NCI-H187 treated with DMSO at 0.1 percent for 48 hours (cell line): ENCODE data around the gene SCEL.

Experiments used
- DNase-seq: peaks from one replicate; lab custom pipeline; 2025; lab: John Stamatoyannopoulos, UW

The SCEL gene

GRCh38 chr13:77521595-77522367 is 13.7 kb upstream of the SCEL start:
- DNase-seq: no peak

GRCh38 chr13:77522444-77522843 is 13.1 kb upstream of the SCEL start:
- DNase-seq: no peak

- no peak for DNase-seq
Observed at GRCh38 chr13:77523386-77523785, 12.1 kb upstream of the SCEL start.

DNA sequence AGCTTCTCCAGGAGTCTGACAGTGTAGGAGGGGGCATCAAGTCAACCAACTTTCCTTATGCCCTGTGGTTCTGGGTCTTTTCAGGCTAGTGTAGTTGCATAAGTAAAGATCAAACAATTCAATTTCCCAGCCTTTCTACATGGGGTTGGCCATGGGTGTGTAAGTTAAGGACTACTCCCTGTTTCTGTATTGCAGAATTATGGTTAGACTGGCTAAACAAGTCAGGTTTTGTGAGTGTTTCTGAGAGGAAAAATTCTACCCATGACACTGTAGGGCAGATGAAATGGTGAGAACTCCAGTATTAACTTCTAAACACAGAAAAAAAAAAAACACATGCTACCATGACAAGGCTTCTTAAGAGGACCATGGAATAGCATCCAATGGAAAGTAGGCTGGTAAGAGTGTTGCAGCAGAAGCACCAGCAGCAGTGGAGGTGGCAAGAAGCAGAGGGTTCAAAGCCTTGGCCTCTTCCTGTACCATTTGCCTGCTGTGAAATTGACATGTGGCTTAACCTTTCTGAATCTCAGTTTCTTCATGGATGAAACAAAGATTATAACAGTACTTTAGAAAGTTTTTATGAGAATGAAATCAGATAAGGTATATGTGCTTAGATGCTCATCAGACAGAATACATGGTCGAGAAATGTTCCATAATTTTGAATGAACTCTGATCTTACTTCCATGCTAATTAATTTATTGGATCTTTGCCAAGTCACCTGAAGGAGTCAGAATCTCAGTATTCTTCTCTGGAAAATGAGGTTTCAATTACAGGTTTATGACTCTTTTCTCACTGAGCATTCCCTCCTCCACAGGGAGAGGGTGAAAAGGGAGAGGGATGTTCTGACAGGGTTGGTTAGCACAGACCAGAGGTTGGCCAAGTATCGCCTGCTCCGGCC is 11.4 kb upstream of the SCEL start:
- no peak for DNase-seq

- DNase-seq: no peak
Observed at GRCh38 chr13:77528414-77528813, 7.1 kb upstream of the SCEL start.

- no peak for DNase-seq
Observed at GRCh38 chr13:77528834-77529500, 6.5 kb upstream of the SCEL start.

DNA sequence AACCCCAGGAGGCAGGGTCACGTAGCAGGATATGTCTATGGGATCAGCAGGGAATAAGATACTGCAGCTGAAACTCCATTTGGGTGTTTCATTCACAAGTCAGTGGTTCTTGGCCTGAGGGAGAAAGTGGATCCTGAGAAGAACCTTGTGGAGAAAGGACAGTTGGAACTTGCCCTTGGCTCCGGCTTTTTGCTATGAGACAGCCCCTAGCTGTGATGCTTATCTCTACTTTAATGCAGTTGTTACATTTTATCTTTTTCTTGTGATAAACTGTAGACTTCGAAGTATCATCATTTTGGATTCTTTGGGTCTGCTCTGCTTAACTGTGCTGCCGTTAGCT is 6.0 kb upstream of the SCEL start:
- no peak for DNase-seq

DNA sequence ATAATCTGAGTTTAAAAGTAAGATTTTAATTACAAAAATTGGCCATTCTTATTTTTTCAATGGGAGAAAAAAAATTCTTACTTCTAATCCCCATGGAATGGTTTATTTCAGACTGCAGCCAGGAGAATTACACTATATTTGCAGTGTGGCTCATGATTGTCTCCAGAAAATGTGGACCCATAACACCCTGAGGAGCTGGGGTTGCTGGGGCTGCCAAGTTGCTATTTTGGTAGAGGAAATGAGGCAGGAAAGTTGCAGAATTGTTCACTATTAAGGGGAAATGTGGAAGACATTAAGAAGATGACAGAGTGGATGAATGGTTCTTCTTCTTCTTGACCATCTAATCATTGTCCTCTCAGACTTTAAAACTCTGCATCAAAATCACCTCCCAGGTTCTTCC is 4.6 kb upstream of the SCEL start:
- DNase-seq: no peak

- no peak for DNase-seq
Observed at GRCh38 chr13:77532983-77533382, 2.5 kb upstream of the SCEL start.

DNA sequence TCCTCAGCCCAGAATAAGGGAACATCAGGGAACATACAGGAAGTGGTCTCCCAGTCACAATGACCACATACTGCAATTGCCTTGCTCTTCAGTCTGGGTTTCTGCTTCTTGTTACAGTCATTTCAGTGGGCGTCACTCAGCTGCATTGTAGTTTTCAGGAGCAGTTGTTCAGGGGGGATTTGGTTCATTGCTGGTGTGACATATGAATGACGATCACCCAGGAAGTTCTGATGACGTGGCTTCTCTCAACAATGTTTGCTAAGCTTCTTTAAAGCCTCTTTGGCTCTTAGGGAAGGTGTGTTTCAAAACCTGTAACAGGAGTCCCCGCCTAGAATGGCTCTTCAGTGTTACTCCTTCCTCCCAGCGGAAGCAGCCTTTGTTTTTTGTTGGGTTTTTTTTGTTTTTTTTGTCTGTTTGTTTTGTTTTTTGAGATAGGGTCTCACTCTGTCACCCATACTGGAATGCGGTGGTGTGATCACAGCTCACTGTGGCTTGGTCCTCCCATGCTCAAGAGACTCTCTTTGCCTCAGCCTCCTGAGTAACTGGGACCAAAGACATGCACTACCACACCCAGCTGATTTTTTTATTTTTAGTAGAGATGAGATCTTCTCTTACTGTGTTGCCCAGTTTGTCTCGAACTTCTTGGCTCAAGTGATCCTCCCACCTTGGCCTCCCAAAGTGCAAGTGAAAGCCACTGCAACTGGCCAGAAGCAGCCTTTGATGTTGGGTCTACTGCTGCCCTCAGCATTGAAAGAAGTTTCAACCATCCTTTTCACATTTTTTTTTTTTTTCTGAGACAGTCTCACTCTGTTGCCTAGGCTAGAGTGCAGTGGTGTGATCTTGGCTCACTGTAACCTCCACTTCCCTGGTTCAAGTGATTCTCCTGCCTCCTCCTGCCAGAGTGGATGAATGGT is 1.4 kb upstream of the SCEL start:
- DNase-seq: no peak

DNA sequence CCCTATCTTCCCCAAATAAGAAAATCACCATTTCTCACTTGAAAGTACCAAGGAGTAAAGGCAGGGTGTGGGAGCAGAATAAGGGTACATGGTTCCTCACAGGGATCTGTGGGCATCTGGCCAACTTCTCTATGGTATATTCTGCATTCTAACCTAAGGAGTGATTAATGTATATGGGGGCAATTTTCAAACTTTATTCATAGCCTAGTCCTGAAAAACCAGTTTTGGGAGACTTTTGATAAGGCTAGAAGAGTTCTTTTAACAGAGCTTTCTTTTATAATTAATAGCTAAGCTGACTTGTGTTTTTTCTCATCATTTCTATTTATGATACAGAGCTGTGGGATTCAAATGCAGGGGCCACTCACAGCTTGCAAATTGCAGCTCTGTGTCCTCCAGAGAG is 852 bp downstream of the SCEL start:
- DNase-seq: no peak

DNA sequence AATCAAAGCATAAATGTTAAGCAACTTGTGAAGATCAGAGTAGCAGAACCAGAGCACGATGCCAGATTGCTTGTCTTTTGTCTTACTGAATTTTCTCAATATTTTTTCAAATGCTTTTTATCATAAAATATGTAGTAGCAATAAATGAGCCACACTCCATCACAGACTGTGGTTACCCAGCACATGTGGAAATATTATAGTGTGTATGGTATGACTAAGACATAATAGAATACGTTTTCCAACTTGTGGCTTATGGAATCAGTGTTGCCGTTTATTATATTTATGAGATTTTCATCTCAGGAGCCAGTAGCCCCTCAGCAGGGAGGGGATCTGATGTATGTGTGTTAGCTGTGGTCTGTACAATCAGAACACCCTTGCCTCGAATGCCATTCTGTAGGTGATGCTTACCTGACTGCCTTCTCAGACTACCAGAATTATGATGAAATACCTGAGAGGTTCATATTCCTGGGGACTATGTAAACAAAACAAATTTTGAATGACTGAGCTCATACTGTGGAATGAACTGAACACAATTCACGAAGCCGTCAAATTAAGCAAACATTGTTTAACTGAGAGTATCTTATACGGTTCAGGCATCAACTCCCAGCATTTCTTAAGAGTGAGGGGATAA is 1.9 kb downstream of the SCEL start:
- no peak for DNase-seq

DNA sequence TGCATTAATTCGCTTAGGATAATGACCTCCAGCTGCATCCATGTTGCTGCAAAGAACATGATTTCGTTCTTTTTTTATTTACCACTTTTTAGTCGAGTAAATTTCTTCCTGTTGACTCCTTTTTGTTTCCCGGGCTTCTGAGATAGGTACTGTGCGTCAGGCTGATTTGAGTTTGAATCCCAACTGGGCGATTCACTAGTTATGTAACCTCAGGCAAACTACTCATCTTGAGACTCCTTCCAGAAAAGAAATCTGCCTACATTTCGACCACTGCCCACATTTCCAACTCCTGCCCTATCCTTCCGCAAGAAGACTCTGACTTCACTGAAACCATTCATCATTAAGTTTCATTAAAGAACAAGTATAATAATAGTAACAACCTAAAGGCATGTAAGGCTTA is 8.2 kb downstream of the SCEL start:
- DNase-seq: no peak

DNA sequence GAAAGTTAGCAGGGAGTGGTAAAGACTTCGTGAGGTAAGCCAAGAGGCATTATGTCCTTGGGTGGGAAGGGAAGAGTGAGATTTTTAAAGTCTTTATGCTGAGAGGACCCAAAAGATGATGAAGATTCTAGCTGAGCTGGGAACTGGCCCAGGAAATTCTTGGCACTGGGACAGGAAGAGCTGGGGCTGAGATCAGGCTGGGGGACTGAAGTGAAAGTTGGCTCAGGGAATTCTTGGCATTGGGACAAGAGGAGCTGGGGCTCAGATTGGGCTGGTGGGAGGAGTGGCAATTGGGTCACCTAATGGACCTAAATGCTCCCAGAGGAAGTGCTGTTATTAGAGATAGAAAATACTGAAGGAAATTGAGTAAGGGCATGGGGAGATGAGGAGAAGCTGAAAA is 8.8 kb downstream of the SCEL start:
- DNase-seq: no peak

DNA sequence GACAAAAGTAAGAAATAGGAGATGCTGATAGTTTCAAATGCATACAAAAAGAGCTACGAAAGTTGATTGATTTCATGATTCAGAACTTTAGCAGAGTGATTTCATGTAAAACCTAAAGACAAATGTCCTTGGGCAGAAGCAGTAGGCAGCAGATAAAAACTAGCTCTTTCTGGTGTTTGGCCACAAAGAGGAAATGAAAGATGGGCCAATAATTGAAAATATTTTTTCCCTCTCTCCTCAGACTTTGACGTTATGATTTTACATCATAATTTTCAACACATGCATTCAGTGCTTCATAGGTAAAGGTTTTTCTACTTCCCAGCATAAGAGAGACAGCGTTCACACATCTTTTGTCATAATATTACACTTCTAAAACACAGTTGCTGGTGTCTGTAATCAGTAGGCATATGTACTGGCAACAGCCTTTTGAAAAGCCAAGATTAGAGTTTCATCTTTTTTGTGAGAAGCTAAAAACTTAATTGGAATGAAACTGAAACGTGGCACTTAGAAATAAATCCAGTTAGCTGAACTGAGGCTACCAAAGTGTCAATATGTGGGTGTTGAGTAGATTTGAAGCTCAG is 9.3 kb downstream of the SCEL start:
- no peak for DNase-seq

GRCh38 chr13:77545626-77546412 is 10.3 kb downstream of the SCEL start:
- peak; percentile 31 for DNase-seq

DNA sequence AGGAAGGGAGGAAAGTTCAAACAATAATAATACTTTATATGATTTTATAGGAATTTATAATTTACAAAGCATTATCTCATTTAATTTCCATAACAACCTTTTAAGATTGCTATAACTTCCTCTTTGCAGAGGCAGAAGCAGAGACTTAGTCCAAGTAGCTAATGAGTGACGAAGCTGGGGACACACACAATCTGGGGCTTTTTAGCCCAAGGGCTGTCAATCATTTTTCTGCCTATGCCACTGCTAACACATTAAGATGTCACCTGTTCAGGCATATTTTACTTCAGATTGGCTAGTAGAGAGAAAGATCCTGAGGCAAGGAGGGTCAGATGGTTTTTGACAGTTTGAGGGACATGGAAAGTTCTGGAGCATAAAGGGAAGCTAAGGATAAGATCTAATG is 12.6 kb downstream of the SCEL start:
- DNase-seq: no peak

- DNase-seq: no peak
Observed at GRCh38 chr13:77548594-77548993, 13.1 kb downstream of the SCEL start.

DNA sequence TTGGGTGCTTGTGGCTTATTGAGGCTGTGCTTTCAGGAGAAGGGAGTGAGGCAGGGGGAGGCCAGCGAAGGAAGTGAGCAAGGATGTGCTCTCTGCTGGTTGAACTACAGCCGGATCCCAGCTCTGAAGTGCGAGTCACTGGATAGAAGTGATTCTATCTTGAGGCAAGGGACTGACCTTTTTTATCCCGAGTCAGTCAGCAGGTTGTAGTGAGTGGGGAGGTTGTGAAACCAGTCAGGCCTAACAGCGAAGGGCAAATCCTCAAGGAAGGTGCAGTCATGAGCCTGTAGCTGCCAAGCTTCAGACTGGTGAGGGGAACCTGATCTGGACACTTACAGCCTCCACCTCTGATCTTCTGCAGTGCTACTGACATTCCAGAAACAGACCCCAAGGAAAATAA is 18.6 kb downstream of the SCEL start:
- no peak for DNase-seq

- DNase-seq: no peak
Observed at GRCh38 chr13:77555246-77555645, 19.7 kb downstream of the SCEL start.
